Retinal pigment epithelial cell (primary cell): ENCODE results near the gene TPSD1.
"Not testable (repeated sequence)": the region's sequence is repeated elsewhere in the genome, so short reads cannot be mapped to it uniquely, and the experiment has no call there.

Source experiments
- DNase-seq: peaks from one replicate; pipeline ENCODE4 v3.0.0-alpha.2; 2010; ENCODE audit warnings: low read depth
- H3K4me3 ChIP-seq: 2 replicates; pipeline ENCODE4 v1.5.1; 2011; ENCODE audit warnings: mild to moderate bottlenecking, low read length, control low read depth, moderate library complexity
- CTCF ChIP-seq: conservative IDR thresholded peaks from 2 replicates; pipeline ENCODE4 v1.5.1; 2011; ENCODE audit warnings: low read depth, low read length, control low read depth, inconsistent platforms

TPSD1 gene

GRCh38 chr16:1231301-1231700, 24.6 kb upstream of the TPSD1 start:
- H3K4me3 ChIP-seq, DNase-seq: not testable (repeated sequence)

- H3K4me3 ChIP-seq, DNase-seq: not testable (repeated sequence)
Observed at GRCh38 chr16:1232049-1232748, 23.7 kb upstream of the TPSD1 start.

- DNase-seq, H3K4me3 ChIP-seq: not testable (repeated sequence)
Observed at GRCh38 chr16:1236659-1237058, 19.2 kb upstream of the TPSD1 start.

GRCh38 chr16:1237990-1238389, 17.9 kb upstream of the TPSD1 start:
- no peak for TF ChIP-seq CTCF

GRCh38 chr16:1238909-1239308, 17.0 kb upstream of the TPSD1 start:
- H3K4me3 ChIP-seq, DNase-seq: not testable (repeated sequence)

More at GRCh38 chr16:1237990-1238389, 17.9 kb upstream of the TPSD1 start:
- no peak for DNase-seq
- H3K4me3 ChIP-seq, result no peak overlapping the region

GRCh38 chr16:1239575-1239974, 16.3 kb upstream of the TPSD1 start:
- not testable (repeated sequence) for H3K4me3 ChIP-seq

GRCh38 chr16:1240436-1240835, 15.4 kb upstream of the TPSD1 start, which contains the start of gene TPSAB1:
TPSAB1 (plus strand) TSS chr16:1240705; CDS start chr16:1240939, 234 bp downstream.
- not testable (repeated sequence) for DNase-seq, H3K4me3 ChIP-seq

More at GRCh38 chr16:1239575-1239974, 16.3 kb upstream of the TPSD1 start:
- DNase-seq, result not testable (repeated sequence)

- DNase-seq, result not testable (repeated sequence)
Observed at GRCh38 chr16:1241081-1241480, 14.8 kb upstream of the TPSD1 start.

GRCh38 chr16:1243363-1243762, 12.5 kb upstream of the TPSD1 start:
- H3K4me3 ChIP-seq, DNase-seq: not testable (repeated sequence)

More at GRCh38 chr16:1241081-1241480, 14.8 kb upstream of the TPSD1 start:
- not testable (repeated sequence) for H3K4me3 ChIP-seq

- DNase-seq, H3K4me3 ChIP-seq: not testable (repeated sequence)
Observed at GRCh38 chr16:1243907-1244850, 11.7 kb upstream of the TPSD1 start.

- no peak for TF ChIP-seq CTCF
- no peak overlapping the region for H3K4me3 ChIP-seq
- DNase-seq, result no peak
Observed at GRCh38 chr16:1244881-1245280, 11.0 kb upstream of the TPSD1 start.

- DNase-seq, result no peak
- H3K4me3 ChIP-seq, result no peak overlapping the region
- TF ChIP-seq CTCF, result no peak
Observed at GRCh38 chr16:1245452-1246020, 10.3 kb upstream of the TPSD1 start.

GRCh38 chr16:1247903-1248537, 7.8 kb upstream of the TPSD1 start:
- H3K4me3 ChIP-seq, DNase-seq: not testable (repeated sequence)

GRCh38 chr16:1249031-1249755, 6.7 kb upstream of the TPSD1 start:
- not testable (repeated sequence) for H3K4me3 ChIP-seq, DNase-seq
